H1 (cell line): ENCODE measurements around the gene PKIB. TPM values are rescaled to one million over a fixed set of nuclear protein-coding genes. Genes with fewer than 3 reads are reported as not detected.

ENCODE experiments used
- CTCF ChIA-PET: fragments of 300-600 bp; sonication (Branson Sonifier 250); formaldehyde crosslinking; loops from one replicate; lab custom pipeline; 2021; ENCODE audit not compliant: partially characterized antibody; lab: Charles Lee
- POLR2A ChIA-PET: fragments of 300-600 bp; sonication (Branson Sonifier 250); formaldehyde crosslinking; loops from one replicate; lab custom pipeline; 2021; ENCODE audit warnings: inconsistent platforms; ENCODE audit not compliant: partially characterized antibody; lab: Charles Lee
- DNase-seq, 2 experiments: peaks; one replicate each; pipeline versions ENCODE4 v3.0.0 to v3.0.0-alpha.2; 2010 to 2022; ENCODE audit warnings: low spot score in 2 of 2, low read depth in 1 of 2, mixed read lengths in 1 of 2
- FAIRE-seq: peaks from 2 replicates; lab custom pipeline; 2011; peaks lifted over from hg19 to GRCh38; lab: Jason Lieb, UNC
- H2AFZ ChIP-seq: 2 replicates; pipeline ENCODE4 v1.8.1; 2012; ENCODE audit warnings: low read length, inconsistent platforms
- H2AK5ac ChIP-seq: 2 replicates; pipeline ENCODE4 v1.6.1; 2013; ENCODE audit warnings: low read depth, low read length
- H2BK120ac ChIP-seq: replicated peaks from 2 replicates; pipeline ENCODE3; 2013; ENCODE audit warnings: low read depth, low read length, inconsistent platforms
- H2BK12ac ChIP-seq: 2 replicates; pipeline ENCODE4 v1.6.1; 2013; ENCODE audit warnings: low read depth, low read length
- H2BK15ac ChIP-seq: 2 replicates; pipeline ENCODE4 v1.6.1; 2013; ENCODE audit warnings: low read length
- H2BK20ac ChIP-seq: 2 replicates; pipeline ENCODE4 v1.6.1; 2013; ENCODE audit warnings: low read length
- H2BK5ac ChIP-seq: 2 replicates; pipeline ENCODE4 v1.6.1; 2013; ENCODE audit warnings: low read depth, low read length
- H3K14ac ChIP-seq: 2 replicates; pipeline ENCODE4 v1.6.1; 2013; ENCODE audit warnings: inconsistent platforms; ENCODE audit not compliant: insufficient read length
- H3K18ac ChIP-seq: 2 replicates; pipeline ENCODE4 v1.6.1; 2013; ENCODE audit warnings: low read length; ENCODE audit errors: extremely low read depth
- H3K23ac ChIP-seq: 2 replicates; pipeline ENCODE4 v1.6.1; 2013; ENCODE audit warnings: inconsistent platforms; ENCODE audit not compliant: insufficient read length
- H3K23me2 ChIP-seq: 2 replicates; pipeline ENCODE4 v1.6.1; 2013; ENCODE audit warnings: low read depth, low read length
- H3K27ac ChIP-seq: 2 replicates; pipeline ENCODE4 v1.6.1; 2011; ENCODE audit warnings: low read depth, low read length, inconsistent platforms
- H3K27me3 ChIP-seq, 4 experiments: replicated peaks in 1 of 4; 1 replicate in 1 of 4; 2 replicates in 3 of 4; pipeline versions ENCODE4 v1.6.1 to v1.8.1; 2011 to 2013; ENCODE audit warnings: low read length in 3 of 4, mild to moderate bottlenecking in 3 of 4, inconsistent platforms in 2 of 4, mixed read lengths in 2 of 4, moderate library complexity in 1 of 4; ENCODE audit not compliant: control insufficient read depth in 3 of 4, insufficient read depth in 3 of 4; ENCODE audit errors: extremely low read depth in 1 of 4
- H3K36me3 ChIP-seq, 4 experiments: 2 replicates each; pipeline versions ENCODE4 v1.6.1 to v1.8.1; 2011 to 2013; ENCODE audit warnings: mild to moderate bottlenecking in 4 of 4, low read length in 3 of 4, moderate library complexity in 2 of 4, control low read depth in 1 of 4, inconsistent platforms in 1 of 4; ENCODE audit not compliant: insufficient read depth in 4 of 4, control insufficient read depth in 2 of 4
- H3K4ac ChIP-seq: replicated peaks from 2 replicates; pipeline ENCODE3; 2013; ENCODE audit warnings: low read length, low read depth, mixed read lengths, inconsistent platforms; ENCODE audit not compliant: insufficient read length
- H3K4me1 ChIP-seq, 4 experiments: replicated peaks in 1 of 4; 1 replicate in 1 of 4; 2 replicates in 3 of 4; pipeline versions ENCODE4 v1.6.1 to v1.8.1; 2011 to 2013; ENCODE audit warnings: low read length in 3 of 4, inconsistent platforms in 2 of 4, mixed read lengths in 1 of 4; ENCODE audit not compliant: insufficient read depth in 4 of 4, control insufficient read depth in 3 of 4
- H3K4me2 ChIP-seq, 2 experiments: 2 replicates each; pipeline versions ENCODE4 v1.6.1 to v1.8.1; 2011 to 2013; ENCODE audit warnings: low read depth in 2 of 2, low read length in 2 of 2, control low read depth in 1 of 2, inconsistent platforms in 1 of 2, mild to moderate bottlenecking in 1 of 2; ENCODE audit not compliant: insufficient read depth in 1 of 2
- H3K4me3 ChIP-seq, 4 experiments: fragments of 200-600, 300-600 bp in 1 of 4; sonication (generic), shearing (Covaris generic), sonication (Bioruptor Twin) in 1 of 4; 2 replicates each; pipeline versions ENCODE4 v1.5.1 to v1.8.1; 2011 to 2016; ENCODE audit warnings: low read length in 4 of 4, low read depth in 3 of 4, control low read depth in 2 of 4, inconsistent platforms in 2 of 4, mild to moderate bottlenecking in 2 of 4, mixed read lengths in 1 of 4, moderate library complexity in 1 of 4; ENCODE audit not compliant: insufficient read depth in 2 of 4; ENCODE audit errors: extremely low read depth in 1 of 4
- H3K56ac ChIP-seq: replicated peaks from 2 replicates; pipeline ENCODE3; 2013; ENCODE audit warnings: low read depth, mild to moderate bottlenecking, mixed read lengths, low read length, inconsistent platforms; ENCODE audit not compliant: insufficient read length
- H3K79me1 ChIP-seq: 2 replicates; pipeline ENCODE4 v1.6.1; 2013; ENCODE audit warnings: low read depth, low read length, control low read depth
- H3K79me2 ChIP-seq, 2 experiments: 2 replicates each; pipeline versions ENCODE4 v1.6.1 to v1.8.1; 2012 to 2013; ENCODE audit warnings: low read length in 2 of 2, mild to moderate bottlenecking in 2 of 2, inconsistent platforms in 1 of 2; ENCODE audit not compliant: insufficient read depth in 2 of 2, control insufficient read depth in 1 of 2
- H3K9ac ChIP-seq, 4 experiments: replicated peaks in 1 of 4; 1 replicate in 1 of 4; 2 replicates in 3 of 4; pipeline versions ENCODE4 v1.6.1 to v1.8.1; 2011 to 2013; ENCODE audit warnings: low read depth in 3 of 4, low read length in 3 of 4, control low read depth in 2 of 4, mild to moderate bottlenecking in 2 of 4, moderate library complexity in 2 of 4, inconsistent platforms in 1 of 4; ENCODE audit errors: extremely low read depth in 1 of 4
- H3K9me3 ChIP-seq, 2 experiments: 2 replicates each; pipeline versions ENCODE4 v1.6.1 to v1.8.1; 2012 to 2013; ENCODE audit warnings: mild to moderate bottlenecking in 2 of 2, moderate library complexity in 2 of 2, control low read depth in 1 of 2, inconsistent platforms in 1 of 2, low read depth in 1 of 2, low read length in 1 of 2, mixed read lengths in 1 of 2; ENCODE audit not compliant: insufficient read depth in 2 of 2
- H4K20me1 ChIP-seq, 2 experiments: replicated peaks in 1 of 2; 2 replicates each; pipeline versions ENCODE3 to v1.8.1; 2011 to 2013; ENCODE audit warnings: inconsistent platforms in 2 of 2, low read length in 2 of 2, mild to moderate bottlenecking in 1 of 2; ENCODE audit not compliant: insufficient read depth in 2 of 2, control insufficient read depth in 1 of 2
- H4K5ac ChIP-seq: 2 replicates; pipeline ENCODE4 v1.6.1; 2013; ENCODE audit warnings: low read length, low read depth, mixed read lengths, inconsistent platforms; ENCODE audit not compliant: insufficient read length
- H4K8ac ChIP-seq: 2 replicates; pipeline ENCODE4 v1.8.0; 2013; ENCODE audit warnings: mild to moderate bottlenecking, moderate library complexity, low read length, inconsistent platforms; ENCODE audit not compliant: insufficient read depth; ENCODE audit errors: extremely low read depth
- H4K91ac ChIP-seq: replicated peaks from 2 replicates; pipeline ENCODE3; 2013; ENCODE audit warnings: low read length, mixed read lengths, inconsistent platforms; ENCODE audit not compliant: insufficient read length
- BCL11A ChIP-seq, 2 experiments: IDR thresholded peaks; one replicate each; pipeline ENCODE4 v1.6.1; 2011; ENCODE audit warnings: low read depth in 2 of 2, low read length in 2 of 2, mild to moderate bottlenecking in 2 of 2
- JUND ChIP-seq: IDR thresholded peaks from 2 replicates; pipeline ENCODE4 v1.6.1; 2011; ENCODE audit warnings: mild to moderate bottlenecking, improper control_type of control experiment, low read length
- NANOG ChIP-seq: IDR thresholded peaks from 2 replicates; pipeline ENCODE4 v1.6.1; 2011; ENCODE audit warnings: low read length, low read depth, mild to moderate bottlenecking, inconsistent platforms; ENCODE audit not compliant: insufficient read depth, poor library complexity, severe bottlenecking
- SAP30 ChIP-seq: fragments of 300-600 bp; sonication (generic); IDR thresholded peaks from 2 replicates; pipeline ENCODE4 v1.7.1; 2012; ENCODE audit warnings: low read length, moderate library complexity, mild to moderate bottlenecking, inconsistent platforms; ENCODE audit not compliant: insufficient read depth, insufficient replicate concordance
- SIRT6 ChIP-seq: IDR thresholded peaks from one replicate; pipeline ENCODE4 v1.7.1; 2012; ENCODE audit warnings: low read length, inconsistent platforms
- TEAD4 ChIP-seq: IDR thresholded peaks from 2 replicates; pipeline ENCODE4 v1.6.1; 2012; ENCODE audit warnings: low read depth, low read length, inconsistent platforms, mixed read lengths
- WGBS, 2 experiments: shearing (Covaris generic) in 1 of 2; methylation state at CpG; one replicate each; pipeline versions ENCODE4 v1.1.6 to v1.1.7; 2013 to 2015; ENCODE audit warnings: low lambda C conversion rate in 2 of 2, mixed read lengths in 2 of 2, inconsistent platforms in 1 of 2, low coverage in 1 of 2, missing lambda C conversion rate in 1 of 2; ENCODE audit not compliant: insufficient replicate concordance in 2 of 2, insufficient coverage in 1 of 2, insufficient read length in 1 of 2; ENCODE audit errors: extremely low coverage in 1 of 2, missing lambda C conversion rate in 1 of 2; 5-methylcytosine and 5-hydroxymethylcytosine counted together
- polyA plus RNA-seq, 7 experiments: library from polyadenylated mRNA; depleted of rRNA in 3 of 7; stranded (reverse) in 5 of 7; unstranded in 2 of 7; fragments of >200 nt in 5 of 7; fragments of 200-250 nt in 2 of 7; gene quantifications; 1 replicate in 5 of 7; 2 replicates in 1 of 7; 4 replicates in 1 of 7; pipeline versions ENCODE4 v1.2.1 to v1.2.3, GENCODE V29; 2011 to 2013; ENCODE audit warnings: missing spikeins in 2 of 7, mixed read lengths in 2 of 7
- total RNA-seq: library from RNA; stranded (reverse); fragmentation: NEBNext Ultra II Directional; extraction: Animal tissue kit (Norgen Biotek cat#: 25700); gene quantifications from 2 replicates; pipeline ENCODE4 v1.2.1, GENCODE V29; 2021

PKIB gene
- total and polyA plus RNA-seq, 2 of the 8 experiments (the other 6 are each of a cell fraction or from before 2014, with no cell fraction given), result 13.5 to 73.3 TPM

- Histone ChIP-seq H2BK5ac (no peak overlapping the region), H3K36me3 (no peaks in the 10 kb centered on the region), H2BK120ac (no peak overlapping the region), H3K79me2 (no peaks in the 10 kb centered on the region), H3K9me3 (no peaks in the 10 kb centered on the region), H4K5ac (no peak overlapping the region), H3K23ac (no peak overlapping the region), H3K56ac (no peak overlapping the region), H3K4me2 (no peak overlapping the region), H3K14ac (no peak overlapping the region), H4K91ac (no peak overlapping the region), H3K79me1 (no peaks in the 10 kb centered on the region), H3K9ac (no peak overlapping the region), H3K4me1 (peaks cover 2 to 7% (median 6%) of the 10 kb centered on the region in 4 experiments; a peak in 5 of 7 replicates), H2AK5ac (no peak overlapping the region), H3K4ac (no peak overlapping the region), H2AFZ (no peak overlapping the region), H3K23me2 (no peaks in the 10 kb centered on the region; the same call in 1 of the 2 replicates), H3K18ac (no peak overlapping the region), H3K4me3 (no peak overlapping the region), H3K27ac (no peak overlapping the region), H2BK20ac (no peak overlapping the region), H3K27me3 (no peaks in the 10 kb centered on the region), H4K20me1 (no peaks in the 10 kb centered on the region), H4K8ac (no peak overlapping the region), H2BK15ac (no peak overlapping the region), H2BK12ac (no peak overlapping the region)
- FAIRE-seq (no peak), DNase-seq (no peak)
- TF ChIP-seq SAP30 (no peak), JUND (no peak), BCL11A (IDR thresholded peaks at IDR 0.05; ENCODE audit: low read depth in 2 of 2, low read length in 2 of 2) (no peak), NANOG (no peak), SIRT6 (no peak), TEAD4 (no peak)
- WGBS, 2 experiments, result 84% methylated on average over 4 of the region's 4 CpGs; no CpG with 5 or more reads in 1 of the 2 experiments
- ChIA-PET CTCF (interaction anchor here (0.9 kb wide), 1 partner anchor 102 kb away, joined by 3 read pairs; no protein-coding TSS in a partner anchor), POLR2A (no interaction called here)
Observed at GRCh38 chr6:122736163-122736562, 126.0 kb downstream of the PKIB start.
